ENCODE data around the gene CTSW.

GRCh38 chr11:65851811-65852507 lies 27.7 kb upstream of the CTSW start:
- TF ChIP-seq POLR2AphosphoS5 (IDR thresholded peaks at IDR 0.05) (no peak), CTCF (IDR thresholded peaks at IDR 0.05) (no peak), POLR2A (IDR thresholded peaks at IDR 0.05) (no peak), EP300 (IDR thresholded peaks at IDR 0.05) (no peak)
